Stomach (tissue), 4 donors: ENCODE results near the gene PKHD1.
"Not testable (repeated sequence)": the region's sequence is repeated elsewhere in the genome, so short reads cannot be mapped to it uniquely, and the experiment has no call there.

Experiments used
- CTCF ChIP-seq, 7 experiments: fragments of 450-650 bp in 4 of 7; fragments of 200-600 bp in 3 of 7; sonication (generic) in 3 of 7; IDR thresholded peaks; one replicate each; pipeline ENCODE4 v1.5.1; 2016 to 2019; ENCODE audit warnings: antibody characterized with exemption in 7 of 7, control low read depth in 2 of 7, mild to moderate bottlenecking in 1 of 7
- POLR2A ChIP-seq, 4 donors: fragments of 450-650 bp; IDR thresholded peaks; one replicate each; pipeline ENCODE4 v1.6.1; 2016; ENCODE audit warnings: antibody characterized with exemption in 4 of 4, control low read depth in 2 of 4, mild to moderate bottlenecking in 1 of 4, moderate library complexity in 1 of 4
- POLR2AphosphoS5 ChIP-seq, 3 donors: sonication (generic); formaldehyde crosslinking; IDR thresholded peaks; one replicate each; pipeline ENCODE4 v1.6.1; 2016; ENCODE audit warnings: antibody characterized with exemption in 3 of 3

DNA sequence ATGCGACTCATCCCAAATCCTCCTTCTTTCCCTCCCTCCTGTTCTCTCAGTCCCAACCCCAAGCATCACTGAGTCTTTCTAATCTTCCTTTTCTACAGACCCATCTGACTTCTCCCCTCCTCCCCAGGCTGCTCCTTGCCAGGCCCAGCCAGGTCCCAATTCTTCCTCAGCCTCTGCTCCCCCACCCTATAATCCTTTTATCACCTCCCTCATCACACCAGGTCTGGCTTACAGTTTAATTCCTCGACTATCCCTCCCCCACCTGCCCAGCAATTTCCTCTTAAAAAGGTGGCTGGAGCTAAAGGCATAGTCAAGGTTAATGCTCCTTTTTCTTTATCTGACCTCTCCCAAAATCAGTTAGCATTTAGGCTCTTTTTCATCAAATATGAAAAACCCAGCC lies 147.7 kb downstream of the PKHD1 start:
- not testable (repeated sequence) for TF ChIP-seq POLR2A, CTCF, POLR2AphosphoS5 (IDR thresholded peaks at IDR 0.05)
